Astrocyte (in vitro differentiated cells and primary cell): ENCODE data around the gene PLIN4.

Experiments
- CTCF ChIP-seq: IDR thresholded peaks from 2 replicates; pipeline ENCODE4 v1.5.1; 2011; ENCODE audit warnings: low read depth, mild to moderate bottlenecking, inconsistent platforms, low read length, moderate library complexity; ENCODE audit not compliant: insufficient read depth
- EZH2 ChIP-seq: IDR thresholded peaks from 2 replicates; pipeline ENCODE4 v1.6.1; 2012; ENCODE audit warnings: mild to moderate bottlenecking, low read length, inconsistent platforms; ENCODE audit not compliant: insufficient read depth

- TF ChIP-seq CTCF (no peak), EZH2 (no peak)
Observed at GRCh38 chr19:4521888-4522242, 3.6 kb upstream of the PLIN4 start.
